ENCODE data around the gene DRAM2.
A peak's percentile ranks its signal among the peaks of the same experiment; 100 is the strongest.

The DRAM2 gene

DNA sequence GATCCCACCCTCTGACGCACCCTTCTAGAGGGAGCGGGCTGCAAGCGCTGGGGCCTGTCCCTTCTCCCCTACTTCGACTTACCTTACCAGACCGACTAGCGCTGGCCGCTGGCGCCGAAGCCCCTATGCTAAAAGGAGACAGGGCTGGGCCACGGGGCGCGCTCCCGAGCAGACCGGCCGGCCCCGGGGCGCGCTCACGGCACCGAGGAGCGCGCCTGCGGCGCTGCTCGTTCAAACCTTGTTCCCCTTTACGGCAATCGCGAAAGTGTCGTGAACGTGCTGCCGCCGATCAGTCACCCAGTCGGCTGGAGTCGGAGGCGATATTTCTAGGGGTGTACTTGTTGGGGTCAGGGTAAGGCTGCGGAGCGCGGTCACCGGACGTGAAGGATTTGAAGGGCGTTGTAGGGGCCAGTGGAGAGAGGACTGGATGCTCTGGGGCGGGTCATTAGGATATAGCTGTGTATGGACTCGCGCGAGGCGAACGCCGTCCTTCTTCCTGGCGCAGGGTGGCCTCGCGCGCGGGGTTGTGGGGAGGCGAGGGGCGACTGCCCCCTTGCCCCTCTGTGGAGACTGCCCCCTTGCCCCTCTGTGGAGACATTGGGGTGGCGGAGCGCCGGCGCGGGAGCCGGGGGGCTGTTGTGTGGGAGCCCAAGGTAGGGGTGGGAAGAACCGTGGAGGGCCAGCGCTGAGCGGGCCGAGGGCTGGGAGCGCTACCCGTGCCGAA, at the start of gene DRAM2, which contains the start of gene CEPT1:
Gene DRAM2, minus strand, starts transcription at position 138 of the 724 bp plus-strand sequence. CDS start 8,539 bp downstream, outside the sequence.
Gene CEPT1, plus strand, starts transcription at position 268 of the 724 bp plus-strand sequence. CDS start 7,492 bp downstream, outside the sequence.
- DNase-seq = peak; percentile 98

DNA sequence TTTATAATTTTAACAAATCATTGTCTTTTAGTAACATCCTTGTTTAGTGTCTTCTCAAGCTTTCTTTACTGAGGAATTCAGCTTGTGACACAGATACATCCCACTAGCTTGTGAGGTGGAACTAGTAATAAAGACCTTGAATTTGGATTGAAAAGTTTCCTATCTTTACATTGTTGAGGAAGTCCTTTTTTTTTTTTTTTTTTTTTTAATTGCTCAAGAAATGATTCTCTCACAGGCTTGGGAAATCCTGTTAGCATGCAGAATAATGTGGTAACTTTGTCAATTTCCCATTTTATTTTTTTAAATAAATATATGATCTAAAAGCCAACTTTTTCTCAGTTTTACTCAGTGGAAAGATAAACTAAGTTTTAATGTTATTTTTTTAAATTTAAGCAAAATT, 44.8 kb upstream of the DRAM2 start:
- DNase-seq = no peak

DNA sequence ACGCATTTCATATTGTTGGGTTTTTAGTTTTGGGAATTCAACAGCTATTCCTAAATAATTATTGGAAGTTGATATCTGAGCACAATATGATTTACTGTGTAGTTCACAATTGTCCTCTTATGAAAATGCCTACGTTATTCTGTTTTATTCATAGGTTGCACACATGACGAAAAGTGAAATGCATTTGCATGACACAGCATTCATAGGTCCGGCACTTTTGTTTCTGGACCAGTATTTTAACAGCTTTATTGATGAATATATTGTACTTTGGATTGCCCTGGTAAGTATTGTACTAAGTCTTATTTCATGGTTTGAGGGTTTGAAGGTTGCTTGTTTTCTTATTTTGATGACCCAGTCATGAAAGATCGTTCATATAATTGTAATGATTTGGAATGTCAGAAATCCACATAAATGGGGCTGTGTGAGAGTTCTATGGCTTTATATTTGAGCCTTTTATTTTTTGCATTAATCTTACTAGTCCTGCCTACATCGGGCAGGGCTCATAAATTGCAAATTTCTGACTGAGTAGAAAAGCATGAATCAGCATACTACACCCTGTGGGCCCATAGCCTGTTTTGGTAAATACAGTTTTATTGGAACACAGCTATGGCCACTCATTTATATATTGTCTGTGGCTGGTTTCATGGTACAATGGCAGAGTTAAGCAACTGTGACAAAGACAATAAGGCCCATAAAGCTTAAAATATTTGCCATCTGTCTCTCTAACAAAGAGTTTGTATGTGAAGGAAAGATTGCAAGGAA, 43.6 kb upstream of the DRAM2 start:
- DNase-seq = no peak

DNA sequence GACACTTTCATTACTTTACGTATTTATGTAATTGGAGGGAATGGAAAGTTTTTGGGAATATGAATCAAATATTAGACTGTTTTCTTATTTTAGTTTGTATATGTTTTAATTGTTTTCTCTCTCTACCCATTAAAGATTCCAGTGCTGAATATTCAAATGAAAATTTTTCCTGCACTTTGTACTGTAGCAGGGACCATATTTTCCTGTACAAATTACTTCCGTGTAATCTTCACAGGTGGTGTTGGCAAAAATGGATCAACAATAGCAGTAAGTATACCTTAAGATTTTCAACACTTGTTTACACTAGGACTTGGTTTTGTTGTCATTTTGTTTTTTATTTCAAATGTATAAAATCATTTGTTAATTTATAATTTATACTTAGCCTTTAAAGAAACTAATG, 42.2 kb upstream of the DRAM2 start:
- DNase-seq = no peak

DNA sequence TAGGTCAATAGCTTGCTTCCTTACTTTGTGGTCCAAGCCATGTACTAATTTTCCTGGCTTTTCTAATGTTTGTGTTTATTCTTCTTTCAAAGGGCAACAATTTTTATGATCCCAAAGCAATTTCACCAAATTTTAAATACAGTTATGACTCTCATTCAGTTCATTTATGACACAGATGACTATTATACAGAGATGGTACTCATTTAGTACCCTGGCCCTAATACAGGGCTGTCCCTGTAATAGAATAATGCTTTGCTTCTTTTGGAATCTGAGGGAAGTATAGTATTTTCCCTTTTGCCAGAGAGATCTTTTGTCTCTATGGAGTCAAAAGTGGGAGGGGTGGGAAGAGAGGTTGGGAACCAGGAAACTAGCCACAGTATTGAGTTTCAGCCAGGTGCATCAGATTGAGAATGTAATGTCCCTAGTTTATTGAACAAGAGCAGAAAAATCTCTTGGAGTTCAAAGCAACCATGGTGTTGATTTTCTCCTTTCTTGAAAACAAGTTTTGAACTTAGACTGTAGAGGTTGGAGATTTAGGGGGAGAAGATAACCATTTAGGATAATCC, 40.2 kb upstream of the DRAM2 start:
- no peak for DNase-seq

DNA sequence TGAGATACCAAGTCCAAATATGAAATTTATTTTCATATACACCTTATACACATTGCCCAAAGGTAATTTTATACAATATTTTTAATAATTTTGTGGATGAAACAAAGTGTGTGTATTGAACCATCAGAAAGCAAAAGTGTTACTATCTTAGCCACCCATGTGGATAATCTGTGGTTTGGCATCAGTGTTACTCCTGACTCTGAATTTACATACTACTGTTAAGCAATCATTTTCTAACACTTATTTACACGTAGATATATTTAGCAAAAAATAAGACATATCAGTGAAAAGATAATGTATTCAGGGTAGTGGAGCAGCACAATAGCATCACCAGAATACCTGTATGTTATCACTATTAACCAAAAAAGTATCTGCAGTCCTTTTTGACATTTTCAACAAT, 36.8 kb upstream of the DRAM2 start:
- DNase-seq = no peak

DNA sequence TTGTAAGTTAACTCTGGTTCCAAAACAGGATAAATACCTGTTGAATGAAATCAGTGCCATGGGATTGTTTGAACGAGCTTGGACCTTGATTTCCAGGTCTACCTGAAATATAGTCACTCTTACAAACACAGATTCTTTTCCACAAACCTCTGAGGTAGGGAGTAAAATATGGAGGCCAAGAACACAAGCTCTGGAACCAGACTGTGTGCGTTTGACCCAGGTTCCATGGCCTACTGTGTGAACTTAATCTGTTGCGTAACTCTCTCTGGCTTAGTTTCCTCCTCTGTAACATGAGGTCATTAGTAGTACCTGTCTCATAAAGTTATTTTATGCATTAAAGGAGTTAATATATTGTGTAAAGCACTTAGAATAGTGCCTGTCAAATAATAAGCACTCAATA, 35.5 kb upstream of the DRAM2 start:
- DNase-seq = no peak

DNA sequence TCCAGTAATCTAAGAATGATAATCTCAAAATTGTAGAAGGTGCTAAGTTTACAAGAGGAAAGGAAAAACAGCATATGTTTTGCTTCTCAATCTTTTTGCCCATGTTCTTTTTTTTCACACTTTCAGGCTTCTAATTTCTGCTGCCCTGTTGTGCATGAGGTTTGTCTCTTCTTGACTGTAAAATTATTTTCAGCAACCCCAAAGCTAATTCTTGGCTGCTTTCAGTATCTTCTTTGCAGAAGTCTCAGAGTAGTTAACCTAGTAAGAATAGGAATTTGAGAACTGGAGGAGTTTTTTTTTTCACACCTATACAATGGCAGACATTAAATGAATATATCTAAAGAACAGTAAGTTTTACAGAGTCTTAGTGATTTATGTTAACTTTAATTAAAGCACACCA, 34.2 kb upstream of the DRAM2 start:
- no peak for DNase-seq

DNA sequence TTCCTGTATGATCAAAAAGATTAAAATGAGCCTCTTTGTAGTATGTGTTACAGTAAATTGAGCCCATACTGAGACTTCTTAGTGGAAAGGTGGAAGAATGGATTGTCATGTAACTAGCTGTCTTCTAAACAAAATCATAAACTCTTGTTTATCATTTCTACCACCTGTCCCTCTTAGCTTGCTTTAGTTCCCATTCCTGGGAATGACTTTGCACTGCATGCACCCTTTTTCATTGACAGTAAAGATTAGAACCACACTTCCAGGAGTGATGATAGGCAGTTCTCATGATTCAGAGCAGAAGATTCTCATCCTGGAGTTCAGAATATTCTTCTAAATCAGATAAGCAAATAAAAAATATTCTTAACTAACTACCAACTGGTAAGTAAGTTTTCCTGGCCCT, 32.6 kb upstream of the DRAM2 start:
- DNase-seq = no peak

DNA sequence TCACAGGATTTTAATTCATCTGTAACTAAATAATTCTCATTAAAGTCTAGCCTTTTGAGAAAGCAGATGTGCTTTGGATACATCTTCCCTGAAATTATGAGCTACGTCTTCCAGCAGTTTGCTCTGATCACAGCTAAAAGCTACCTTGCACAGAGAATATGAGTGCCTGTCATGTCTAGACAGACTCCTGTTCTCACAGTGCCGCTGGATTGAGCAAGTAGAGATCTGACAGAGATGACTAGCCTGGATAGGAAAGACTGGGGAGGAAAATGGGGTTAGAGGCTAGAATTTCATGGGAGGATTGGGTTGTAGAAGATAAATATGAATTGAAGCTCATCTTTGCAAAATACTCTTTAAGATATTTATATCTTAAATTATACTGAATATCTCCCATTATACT, 24.3 kb upstream of the DRAM2 start:
- no peak for DNase-seq

DNA sequence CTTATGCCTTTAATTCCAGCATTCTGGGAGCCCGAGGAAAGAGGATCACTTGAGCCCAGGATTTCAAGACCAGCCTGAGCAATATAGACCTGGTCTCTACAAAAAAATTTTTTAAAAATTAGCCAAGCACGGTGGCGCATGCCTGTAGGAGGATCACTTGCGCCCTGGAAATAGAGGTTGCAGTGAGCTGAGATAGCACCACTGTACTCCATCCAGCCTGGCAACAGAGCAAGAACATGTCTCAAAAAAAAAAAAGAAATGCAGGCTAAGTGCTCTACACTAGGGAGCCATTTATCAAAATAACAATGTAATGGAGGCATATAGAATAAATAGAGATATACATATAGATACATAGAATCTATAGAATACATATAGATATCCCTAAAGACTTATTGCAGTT, 23.5 kb upstream of the DRAM2 start:
- no peak for DNase-seq

DNA sequence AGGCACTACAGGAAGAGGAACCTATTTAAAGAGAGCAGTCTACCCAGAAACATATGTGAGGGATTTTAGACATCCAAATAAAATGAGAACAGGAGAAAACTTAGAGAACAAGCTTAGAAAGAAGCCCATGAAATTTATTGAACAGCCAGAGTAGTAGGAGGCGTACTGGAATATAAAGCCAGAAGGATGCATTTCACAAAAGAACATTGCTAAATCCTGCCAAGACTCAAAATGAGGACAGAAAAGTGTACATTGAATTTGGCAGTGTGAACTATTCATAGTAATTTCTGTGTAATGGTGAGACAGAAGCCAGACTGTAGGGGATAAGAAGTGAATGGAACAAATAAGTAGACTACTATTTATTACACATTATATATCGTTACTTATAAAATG, 22.6 kb upstream of the DRAM2 start:
- no peak for DNase-seq

DNA sequence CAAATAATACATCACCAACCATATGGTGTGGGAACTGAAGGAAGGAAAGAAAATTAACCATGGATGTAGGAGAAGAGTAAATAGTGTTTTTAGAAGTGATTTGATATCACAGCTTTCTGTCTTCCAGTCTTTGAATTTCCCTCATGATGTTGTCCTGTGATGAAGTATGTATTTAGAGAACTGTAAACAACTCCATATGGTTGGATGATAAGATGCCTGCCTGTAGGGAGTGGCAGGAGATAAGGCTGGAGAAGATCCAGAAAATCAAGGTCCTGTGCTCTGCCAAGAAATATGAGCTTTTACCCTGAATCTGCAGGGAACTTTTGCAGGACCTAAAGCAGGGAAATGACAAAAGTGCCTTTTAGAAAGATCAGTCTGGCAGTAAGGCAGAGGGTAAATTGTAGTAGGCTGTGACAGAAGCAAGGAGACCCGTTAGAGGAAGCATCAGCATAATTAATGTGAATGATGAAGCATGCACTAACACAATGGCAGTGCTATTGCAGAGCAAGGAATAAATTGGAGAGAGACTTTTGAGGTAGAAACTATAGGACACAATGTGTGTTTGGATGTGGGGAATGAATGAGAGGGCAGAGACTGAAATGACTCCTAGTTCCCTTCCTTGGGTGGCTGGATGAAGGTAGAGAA, 22.1 kb upstream of the DRAM2 start:
- no peak for DNase-seq

DNA sequence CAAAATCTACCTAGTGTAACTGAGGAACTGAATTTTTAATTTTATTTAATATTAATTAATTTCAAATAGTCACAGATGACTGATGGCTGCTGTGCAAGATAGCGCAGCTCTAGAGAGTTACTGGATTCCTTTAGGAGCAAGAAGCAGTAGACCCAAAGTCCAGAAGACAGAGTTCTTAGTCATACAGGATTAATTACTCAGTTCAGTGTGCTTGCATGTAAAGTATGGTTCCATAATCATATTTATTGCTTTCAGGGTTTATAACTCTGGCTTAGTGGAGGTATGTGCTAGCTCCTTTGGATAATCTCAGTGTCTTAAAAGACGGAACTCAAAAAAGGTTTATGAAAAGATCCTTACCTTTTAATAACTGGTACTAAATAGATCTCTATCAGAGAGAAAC, 17.5 kb upstream of the DRAM2 start:
- DNase-seq = no peak

DNA sequence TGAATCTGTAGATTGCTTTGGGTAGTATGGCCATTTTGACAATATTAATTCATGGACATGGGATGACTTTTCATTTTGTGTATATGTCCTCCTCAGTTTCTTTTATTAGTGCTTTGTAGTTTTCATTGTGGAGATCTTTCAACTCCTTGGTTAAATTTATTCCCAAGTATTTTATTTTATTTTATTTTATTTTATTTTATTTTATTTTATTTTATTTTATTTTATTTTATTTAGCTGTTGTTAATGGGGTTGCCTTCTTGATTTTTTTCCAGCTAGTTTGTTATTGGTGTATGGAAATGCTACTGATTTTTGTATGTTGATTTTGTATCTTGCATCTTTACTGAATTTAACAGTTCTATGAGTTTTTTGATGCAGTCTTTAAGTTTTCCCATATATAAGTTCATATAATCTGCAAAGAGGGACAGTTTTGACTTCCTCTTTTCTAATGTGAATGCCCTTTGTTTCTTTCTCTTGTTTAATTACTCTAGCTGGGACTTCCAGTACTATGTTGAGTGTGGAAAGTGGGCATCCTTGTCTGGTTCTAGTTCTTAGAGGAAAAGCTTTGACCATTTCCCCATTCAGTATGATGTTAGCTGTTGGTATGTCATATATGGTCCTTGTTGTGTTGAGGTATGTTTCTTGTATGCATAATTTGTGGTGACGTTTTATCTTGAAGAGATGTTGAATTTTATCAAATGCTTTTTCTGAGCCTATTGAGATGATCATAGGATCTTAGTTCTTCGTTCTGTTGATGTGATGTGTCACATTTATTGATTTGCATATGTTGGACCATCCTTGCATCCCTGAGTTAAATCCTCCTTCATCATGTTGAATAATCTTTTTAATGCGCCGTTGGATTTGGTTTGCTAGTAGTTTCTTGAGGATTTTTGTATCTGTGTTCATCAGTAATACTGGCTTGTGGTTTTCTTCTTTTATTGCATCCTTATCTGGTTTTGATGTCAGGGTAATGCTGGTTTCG, 14.4 kb upstream of the DRAM2 start:
- no peak for DNase-seq

DNA sequence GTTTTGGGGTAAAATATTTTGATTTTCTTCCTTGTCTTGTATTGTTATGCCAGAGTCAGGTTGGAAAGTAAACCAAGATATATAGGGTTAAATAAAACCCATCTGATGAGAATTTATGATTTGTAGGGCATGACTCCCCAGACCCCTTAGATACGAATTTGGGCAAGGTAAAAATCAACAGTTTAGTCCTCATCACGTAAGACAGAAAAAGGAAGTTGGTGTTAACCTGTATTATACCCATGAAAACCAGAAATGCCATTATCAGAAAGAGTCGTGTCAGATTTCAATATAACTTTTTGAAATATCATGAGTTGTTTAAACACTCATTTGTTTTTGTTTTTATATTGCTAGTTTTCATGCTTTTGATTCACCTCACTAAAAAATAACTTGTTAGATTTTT, 11.9 kb upstream of the DRAM2 start:
- DNase-seq = no peak

DNA sequence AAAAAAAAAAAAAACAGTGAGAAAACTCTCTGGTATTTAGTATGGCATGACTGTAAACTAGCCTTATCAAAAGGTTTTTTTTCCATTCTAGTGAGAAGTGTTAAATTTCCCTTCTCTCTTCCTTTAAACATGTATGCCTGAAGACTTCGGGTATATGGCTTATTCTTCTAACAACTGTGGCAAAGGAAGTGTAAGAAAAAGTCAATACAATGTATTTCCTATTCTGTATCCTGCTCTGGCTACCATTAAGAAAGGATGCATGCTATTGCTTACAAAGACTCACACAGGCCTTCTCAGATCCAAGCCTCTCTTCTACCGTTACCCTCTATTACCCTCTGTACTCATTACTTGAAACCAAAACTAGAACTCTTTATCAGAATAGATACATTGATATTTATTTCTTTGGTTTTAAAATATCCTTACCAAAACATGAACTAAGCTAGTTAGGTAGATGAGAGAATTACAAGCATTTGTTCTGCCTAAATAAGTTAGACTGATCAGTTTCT, 8.5 kb upstream of the DRAM2 start:
- DNase-seq = no peak

DNA sequence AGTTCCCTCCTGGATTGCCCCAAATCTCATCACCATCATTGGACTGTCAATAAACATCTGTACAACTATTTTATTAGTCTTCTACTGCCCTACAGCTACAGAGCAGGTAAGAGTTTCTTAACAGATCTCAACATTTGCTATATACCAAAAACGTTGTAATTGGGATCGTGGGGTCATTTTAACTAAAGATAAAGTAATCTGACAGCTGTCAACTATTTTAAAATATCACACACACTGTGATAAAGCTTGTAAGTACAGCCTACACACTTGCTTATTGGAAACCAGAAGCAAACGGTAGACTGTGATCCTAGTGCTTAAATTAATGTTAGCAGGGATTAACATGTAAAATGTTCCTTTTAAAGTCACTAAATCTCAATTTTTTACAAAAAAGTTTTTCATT, 8.1 kb upstream of the DRAM2 start:
- DNase-seq = no peak

DNA sequence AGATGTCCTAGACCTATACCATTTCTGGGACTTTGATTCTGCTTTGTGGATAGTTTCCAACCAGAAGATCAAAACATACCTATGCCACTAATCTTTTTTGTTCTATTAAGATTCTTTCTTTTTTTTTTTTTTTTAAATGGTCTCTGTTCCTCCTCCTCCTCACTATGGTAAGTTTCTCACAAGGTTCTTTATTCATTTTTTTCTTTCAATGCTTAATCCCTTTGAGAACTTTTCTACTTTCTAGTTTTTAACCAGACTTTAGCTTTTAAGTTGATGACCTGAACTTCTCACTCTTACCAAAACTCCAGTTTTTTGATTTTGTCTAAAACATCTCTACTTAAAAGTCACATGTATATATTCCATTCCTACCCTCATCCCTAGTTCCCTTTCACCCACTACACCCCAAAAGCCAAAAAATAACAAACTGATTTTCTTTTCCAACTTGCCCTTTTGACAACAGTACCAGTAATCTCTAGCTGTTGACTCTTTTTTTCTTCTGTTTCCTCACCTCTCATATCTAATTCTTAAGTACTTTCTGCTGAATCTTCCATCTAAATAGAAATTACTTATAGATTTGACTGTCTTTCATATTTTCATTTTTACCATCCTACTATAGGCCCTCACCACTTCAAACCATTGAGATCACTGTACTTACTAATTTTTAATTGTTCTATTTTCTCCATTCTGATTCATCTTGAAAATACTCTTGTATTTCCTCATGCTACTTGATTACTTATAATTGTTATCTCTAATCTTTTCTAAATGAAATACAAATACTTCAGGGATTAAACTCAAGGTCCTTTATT, 6.3 kb upstream of the DRAM2 start:
- no peak for DNase-seq

DNA sequence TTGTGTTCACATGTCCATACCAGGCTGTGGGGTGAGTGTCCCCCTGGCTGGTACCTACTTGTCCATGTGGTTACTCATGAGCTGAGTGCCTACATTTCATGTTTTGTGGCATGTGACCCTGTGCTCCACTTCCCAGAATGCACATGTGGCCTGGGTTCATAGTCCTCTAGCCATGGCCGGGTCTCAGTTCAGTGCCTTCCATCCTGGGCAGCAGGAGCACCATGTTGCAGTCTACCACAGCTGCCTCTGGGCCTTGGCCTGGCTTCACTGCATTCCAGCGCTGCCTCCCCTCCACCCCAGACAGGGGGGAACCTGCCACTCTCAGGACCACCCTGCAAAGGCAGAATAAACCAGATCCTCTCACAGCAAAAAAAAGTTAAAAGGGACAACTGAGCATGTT, 5.6 kb upstream of the DRAM2 start:
- no peak for DNase-seq

DNA sequence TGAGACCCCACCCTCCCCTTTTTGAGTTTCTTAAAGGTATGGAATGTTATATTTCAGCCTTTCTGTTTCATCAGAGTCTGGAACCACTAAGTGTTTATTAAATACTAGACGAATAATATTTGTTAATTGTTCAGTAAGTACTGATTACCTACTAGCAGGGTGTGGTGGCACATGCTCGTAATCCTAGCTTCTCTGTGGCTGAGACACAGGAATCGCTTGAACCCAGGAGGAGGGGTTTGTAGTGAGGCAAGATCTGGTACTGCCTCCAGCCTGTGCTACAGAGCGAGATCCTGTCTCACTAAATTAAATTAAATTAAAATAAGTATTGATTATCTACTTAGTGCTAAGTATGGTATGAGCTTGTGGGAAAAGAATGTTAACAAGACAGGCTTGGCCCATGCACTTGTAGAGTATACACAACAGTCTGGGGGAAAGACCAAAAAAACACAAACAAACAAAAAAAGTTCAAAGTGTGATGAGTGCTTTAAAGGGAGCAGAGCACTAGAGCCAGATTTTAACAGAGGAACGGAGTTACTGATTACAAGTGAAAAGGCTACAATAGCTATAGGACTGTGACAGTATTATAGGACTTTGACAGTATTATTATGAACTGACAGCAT, 2.6 kb upstream of the DRAM2 start:
- no peak for DNase-seq

Data from islet precursor cell (in vitro differentiated cells).